ENCODE measurements around the gene BCL11B. TPM values are rescaled to one million over a fixed set of nuclear protein-coding genes. Genes with fewer than 3 reads are reported as not detected.

BCL11B gene
- total RNA-seq, 1 donor: under 0.01 TPM

DNA sequence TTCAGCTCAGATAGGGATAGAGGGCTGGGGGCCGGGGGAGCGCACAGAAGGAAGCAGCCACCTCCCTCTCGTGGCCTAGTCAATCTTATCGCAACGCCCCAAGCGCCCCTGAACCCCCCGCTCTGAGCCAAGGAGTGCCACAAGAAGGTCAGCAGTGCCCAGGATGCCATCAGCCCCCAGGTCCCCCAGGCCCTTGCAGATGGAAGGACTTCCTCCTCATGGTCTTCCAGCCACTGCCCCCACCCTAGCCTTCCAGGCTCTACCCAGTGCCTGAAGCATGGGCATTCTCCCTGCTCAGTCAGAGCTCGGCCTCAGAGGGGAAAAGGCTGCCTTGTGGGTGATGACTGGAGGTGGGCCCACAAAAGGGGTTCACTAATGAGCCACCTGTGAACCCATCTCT, 68.2 kb downstream of the BCL11B start:
- DNase-seq (ENCODE audit: low read depth in 2 of 3, low spot score in 2 of 3): no peak

- no peak for DNase-seq (ENCODE audit: low read depth in 2 of 3, low spot score in 2 of 3)
These were observed 68.9 kb downstream of the BCL11B start for GRCh38 chr14:99203080-99203479.

- no peak for DNase-seq (ENCODE audit: low read depth in 2 of 3, low spot score in 2 of 3)
These were observed 69.5 kb downstream of the BCL11B start for GRCh38 chr14:99202516-99202915.

DNA sequence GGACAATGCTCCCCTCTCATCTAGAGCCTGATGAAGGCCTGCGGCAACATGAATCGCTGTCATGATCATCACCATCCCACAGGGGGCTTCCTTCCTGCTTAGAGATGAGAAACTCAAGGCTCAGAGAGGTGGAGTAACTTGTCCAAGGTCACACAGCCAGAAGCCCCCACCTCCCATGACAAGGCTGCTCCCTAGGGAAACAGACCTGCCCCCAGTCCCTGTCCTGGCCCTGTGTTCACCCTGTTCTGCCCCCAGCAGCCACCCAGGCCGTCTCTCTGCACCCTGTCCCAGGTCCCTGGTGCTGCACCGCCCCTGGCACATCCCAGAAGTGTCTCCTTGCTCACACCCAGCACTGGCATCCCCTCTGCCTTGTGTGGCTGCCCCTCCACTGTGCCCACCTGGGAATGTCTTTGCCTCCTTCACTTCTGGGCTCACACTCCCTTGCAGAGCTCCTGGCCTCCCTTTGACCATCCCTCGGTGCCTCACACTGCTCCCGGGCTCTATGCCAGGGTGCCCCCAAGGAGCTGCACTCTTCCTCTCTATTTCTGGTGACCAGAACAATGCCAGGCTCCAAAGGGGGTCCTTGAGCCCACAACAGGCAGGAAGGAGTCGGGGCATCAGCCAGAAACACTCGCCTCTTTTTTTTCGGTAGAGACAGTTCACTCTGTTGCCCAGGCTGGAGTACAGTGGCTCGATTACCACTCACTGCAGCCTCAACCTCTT, 70.5 kb downstream of the BCL11B start:
- DNase-seq (ENCODE audit: low read depth in 2 of 3, low spot score in 2 of 3): no peak

GRCh38 chr14:99200654-99201005, 71.4 kb downstream of the BCL11B start:
- DNase-seq (ENCODE audit: low read depth in 2 of 3, low spot score in 2 of 3): no peak

GRCh38 chr14:99199846-99200653, 71.9 kb downstream of the BCL11B start:
- no peak for DNase-seq (ENCODE audit: low read depth in 2 of 3, low spot score in 2 of 3)

- DNase-seq (ENCODE audit: low read depth in 2 of 3, low spot score in 2 of 3): no peak
These were observed 73.1 kb downstream of the BCL11B start for GRCh38 chr14:99198746-99199502.

- DNase-seq (ENCODE audit: low read depth in 2 of 3, low spot score in 2 of 3): no peak
These were observed 75.7 kb downstream of the BCL11B start for GRCh38 chr14:99196310-99196650.

DNA sequence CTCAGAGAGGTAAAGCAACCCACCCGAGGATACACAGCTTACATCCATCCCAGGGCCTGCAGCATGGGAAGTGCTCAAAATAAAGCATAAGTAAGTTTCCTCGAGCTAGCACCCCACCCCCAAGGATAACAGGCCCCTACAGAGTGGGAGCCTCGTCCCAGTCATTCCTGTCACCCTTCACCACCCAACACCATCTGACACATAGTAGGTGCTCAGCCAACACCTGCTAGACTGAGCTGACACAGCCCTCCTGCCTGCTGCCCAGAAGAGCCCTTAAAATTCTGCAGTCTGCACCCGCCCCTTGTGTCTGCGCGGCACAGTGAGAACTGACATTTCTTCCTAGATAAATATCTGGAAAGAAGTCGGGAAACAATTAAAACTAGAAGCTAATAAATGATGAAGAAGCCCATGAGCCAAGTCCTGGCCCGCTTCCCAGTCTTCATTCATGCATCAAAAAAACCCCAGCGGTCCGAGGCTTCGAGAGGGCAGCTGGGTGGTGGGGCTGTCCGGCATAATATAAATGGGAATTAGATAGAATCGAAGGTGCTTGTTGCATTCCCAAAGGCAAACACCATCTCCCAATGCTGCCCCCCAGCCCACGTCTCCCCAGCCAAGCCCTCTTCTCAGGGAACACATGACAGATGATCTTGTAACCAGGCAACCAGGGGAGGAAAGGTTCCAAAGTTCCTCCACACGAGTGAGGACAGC, 76.2 kb downstream of the BCL11B start:
- no peak for DNase-seq (ENCODE audit: low read depth in 2 of 3, low spot score in 2 of 3)

GRCh38 chr14:99194736-99195135, 77.3 kb downstream of the BCL11B start:
- DNase-seq (ENCODE audit: low read depth in 2 of 3, low spot score in 2 of 3): no peak

DNA sequence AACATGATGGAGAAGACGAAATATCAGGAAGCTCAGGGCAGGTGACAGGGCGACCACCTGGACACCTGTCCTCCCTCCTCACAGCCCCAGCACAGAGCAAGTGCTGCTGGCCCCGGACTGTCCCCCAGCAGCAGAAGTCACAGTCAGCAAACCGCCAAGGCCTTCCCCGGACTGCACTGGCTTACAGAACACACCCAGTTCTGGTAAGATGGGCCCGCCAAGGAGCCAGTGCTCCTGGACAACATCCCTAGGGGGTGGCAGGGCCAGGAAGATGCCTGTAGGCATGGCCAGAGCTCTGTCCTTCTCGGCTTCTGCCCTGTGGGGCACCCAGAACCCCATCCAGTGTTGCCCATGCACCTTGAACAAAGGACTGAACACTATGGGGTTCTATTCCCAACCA, 77.9 kb downstream of the BCL11B start:
- no peak for DNase-seq (ENCODE audit: low read depth in 2 of 3, low spot score in 2 of 3)

DNA sequence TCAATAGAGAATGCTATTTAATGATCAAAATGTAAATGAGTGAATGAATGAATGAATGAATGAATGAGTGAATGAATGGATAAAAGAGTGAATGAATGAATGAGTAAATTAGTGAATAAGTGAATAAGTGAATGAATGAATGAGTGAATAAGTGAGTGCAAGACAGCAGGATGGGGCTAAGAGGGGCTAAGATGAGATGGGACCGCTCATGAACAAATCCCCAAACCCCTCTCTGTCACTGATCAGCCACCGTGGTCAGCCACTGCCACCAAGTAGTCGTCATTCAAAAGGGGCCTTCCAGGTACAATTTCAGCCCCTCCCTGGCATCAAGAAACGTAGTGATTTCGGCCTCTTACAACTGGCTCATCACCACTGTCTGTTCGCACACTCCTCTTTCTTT, 79.2 kb downstream of the BCL11B start:
- DNase-seq (ENCODE audit: low read depth in 2 of 3, low spot score in 2 of 3): no peak

GRCh38 chr14:99192028-99192621, 79.9 kb downstream of the BCL11B start:
- peak in 1 of 3 donors; percentile 3 for DNase-seq (ENCODE audit: low read depth in 2 of 3, low spot score in 2 of 3)

GRCh38 chr14:99191395-99192027, 80.5 kb downstream of the BCL11B start:
- DNase-seq (ENCODE audit: low read depth in 2 of 3, low spot score in 2 of 3): no peak

GRCh38 chr14:99190696-99191394, 81.2 kb downstream of the BCL11B start:
- DNase-seq (ENCODE audit: low read depth in 2 of 3, low spot score in 2 of 3): no peak

DNA sequence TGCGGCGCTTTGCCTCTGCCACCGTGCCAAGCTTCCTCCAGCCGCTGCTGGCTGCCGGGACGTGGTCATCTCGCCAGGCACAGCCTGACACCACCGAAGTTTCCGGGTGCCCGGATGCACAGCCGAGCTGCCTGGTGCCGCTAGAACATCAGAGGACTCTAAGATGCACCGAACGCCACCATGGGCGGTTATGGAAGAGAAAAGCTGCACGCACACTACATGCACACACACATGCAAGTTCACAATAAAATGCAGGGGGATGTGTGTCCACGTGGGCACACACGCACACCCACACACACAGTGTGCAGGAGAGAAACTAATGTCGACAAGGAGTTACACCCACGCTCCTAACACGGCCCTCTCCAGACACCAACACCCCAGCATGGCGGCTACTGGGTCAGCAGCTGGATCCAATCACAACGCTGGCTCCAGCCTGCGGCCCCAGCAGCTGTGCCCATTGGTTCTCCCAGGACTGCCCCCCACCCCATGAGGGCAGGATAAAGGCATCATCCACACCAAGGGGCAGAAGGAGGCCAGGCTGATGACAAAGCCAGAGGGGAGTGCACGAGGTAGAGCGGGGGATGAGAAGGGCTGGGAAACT, 82.7 kb downstream of the BCL11B start:
- no peak for DNase-seq (ENCODE audit: low read depth in 2 of 3, low spot score in 2 of 3)

GRCh38 chr14:99188731-99189191, 83.2 kb downstream of the BCL11B start:
- DNase-seq (ENCODE audit: low read depth in 2 of 3, low spot score in 2 of 3): no peak

GRCh38 chr14:99187858-99188257, 84.1 kb downstream of the BCL11B start:
- no peak for DNase-seq (ENCODE audit: low read depth in 2 of 3, low spot score in 2 of 3)

Measured in hematopoietic multipotent progenitor cell (in vitro differentiated cells).